GM23248 (cell line): Measurements from ENCODE around the gene OLFML1. TPM values are rescaled to one million over a fixed set of nuclear protein-coding genes. Genes with fewer than 3 reads are reported as not detected.

Source experiments
- DNase-seq: peaks from one replicate; pipeline ENCODE4 v3.0.0-alpha.2; 2015
- H2AFZ ChIP-seq: fragments of 200-600 bp; sonication (generic); 2 replicates; pipeline ENCODE4 v1.6.1; 2016; ENCODE audit warnings: antibody characterized with exemption
- H3F3A ChIP-seq: fragments of 200-600 bp; sonication (generic); 2 replicates; pipeline ENCODE4 v1.6.1; 2016; ENCODE audit warnings: mild to moderate bottlenecking, antibody characterized with exemption, mixed run types; ENCODE audit not compliant: insufficient read depth
- H3K27ac ChIP-seq: fragments of 200-600 bp; sonication (generic); 2 replicates; pipeline ENCODE4 v1.5.1; 2016; ENCODE audit warnings: mild to moderate bottlenecking
- H3K27me3 ChIP-seq: fragments of 200-600 bp; sonication (generic); replicated peaks from 2 replicates; pipeline ENCODE4 v1.6.1; 2016; ENCODE audit warnings: mild to moderate bottlenecking; ENCODE audit not compliant: insufficient read depth
- H3K36me3 ChIP-seq: fragments of 200-600 bp; sonication (generic); 2 replicates; pipeline ENCODE4 v1.6.1; 2016; ENCODE audit warnings: low read depth, mild to moderate bottlenecking
- H3K4me1 ChIP-seq: fragments of 200-600 bp; sonication (generic); 2 replicates; pipeline ENCODE4 v1.6.1; 2016; ENCODE audit warnings: mild to moderate bottlenecking; ENCODE audit not compliant: insufficient read depth
- H3K4me2 ChIP-seq: fragments of 200-600 bp; sonication (generic); one replicate; pipeline ENCODE4 v1.6.1; 2016; ENCODE audit warnings: mild to moderate bottlenecking; ENCODE audit not compliant: unreplicated experiment
- H3K4me3 ChIP-seq: fragments of 200-600 bp; sonication (generic); 2 replicates; pipeline ENCODE4 v1.5.1; 2016; ENCODE audit warnings: mild to moderate bottlenecking
- H3K79me2 ChIP-seq: fragments of 200-600 bp; sonication (generic); 2 replicates; pipeline ENCODE4 v1.6.1; 2016; ENCODE audit warnings: mild to moderate bottlenecking; ENCODE audit not compliant: insufficient read depth
- H3K9ac ChIP-seq: fragments of 200-600 bp; sonication (generic); 2 replicates; pipeline ENCODE4 v1.6.1; 2016; ENCODE audit warnings: mild to moderate bottlenecking
- H3K9me2 ChIP-seq: fragments of 200-600 bp; sonication (generic); 2 replicates; pipeline ENCODE4 v1.6.1; 2016; ENCODE audit warnings: mixed run types, mild to moderate bottlenecking, moderate library complexity; ENCODE audit not compliant: insufficient read depth
- H3K9me3 ChIP-seq: fragments of 200-600 bp; sonication (generic); one replicate; pipeline ENCODE4 v1.6.1; 2017; ENCODE audit warnings: low read depth
- H4K20me1 ChIP-seq: fragments of 200-600 bp; sonication (generic); 2 replicates; pipeline ENCODE4 v1.6.0; 2016; ENCODE audit not compliant: insufficient read depth
- EZH2 ChIP-seq: fragments of 200-600 bp; sonication (generic); IDR thresholded peaks from 2 replicates; pipeline ENCODE4 v1.6.1; 2018; ENCODE audit warnings: antibody characterized with exemption, mild to moderate bottlenecking; ENCODE audit not compliant: insufficient read depth, poor library complexity, severe bottlenecking
- EZH2phosphoT487 ChIP-seq: fragments of 200-600 bp; sonication (generic); IDR thresholded peaks from 2 replicates; pipeline ENCODE4 v1.6.1; 2018; ENCODE audit warnings: antibody characterized with exemption, moderate library complexity, mild to moderate bottlenecking, low read depth; ENCODE audit not compliant: insufficient read depth
- WGBS, 2 experiments: methylation state at CpG; one replicate each; pipeline ENCODE4 v1.1.6; 2015 to 2017; ENCODE audit warnings: low lambda C conversion rate in 2 of 2, low coverage in 1 of 2; ENCODE audit errors: missing lambda C conversion rate in 2 of 2; 5-methylcytosine and 5-hydroxymethylcytosine counted together
- in situ Hi-C: fragments of 300-500 bp; cut with MboI; formaldehyde crosslinking; loops from 2 replicates; pipeline ENCODE4 v1.15.0; 2020
- polyA plus RNA-seq: library from polyadenylated mRNA; unstranded; fragments of >200 nt; fragmentation: Nextera tagmentation; extraction: Ambion mirVana; gene quantifications from 2 replicates; pipeline ENCODE4 v1.2.1, GENCODE V29; 2016
- total RNA-seq: library from RNA; depleted of rRNA; stranded (reverse); fragments of >200 nt; shearing (Covaris generic); gene quantifications from 2 replicates; pipeline ENCODE4 v1.2.3, GENCODE V29; 2014

The OLFML1 gene
- total and polyA plus RNA-seq, 2 experiments from 2014 or later: 0.32 to 0.53 TPM

DNA sequence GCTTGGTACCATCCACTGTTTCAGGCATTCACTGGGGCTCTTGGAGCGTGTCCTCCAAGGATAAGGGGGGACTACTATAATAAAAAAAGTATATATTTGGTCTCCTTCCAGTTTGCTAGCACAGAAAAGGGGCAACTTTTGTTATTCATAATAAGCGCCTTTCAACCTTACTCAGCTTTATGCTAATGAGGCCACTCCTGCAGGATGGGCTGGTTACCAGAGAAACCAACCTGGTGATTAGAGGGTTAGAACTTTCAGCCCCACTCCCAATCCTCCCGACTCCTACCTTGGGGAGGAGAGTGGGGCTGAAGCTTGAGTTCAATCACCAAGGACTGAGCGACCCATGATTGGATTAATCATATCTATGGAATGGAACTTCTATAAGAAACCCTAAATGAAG, 60.3 kb downstream of the OLFML1 start:
- H3K4me1 ChIP-seq: no peaks in the 10 kb centered on the region
- H3K4me3 ChIP-seq: no peak overlapping the region
- H3K27me3 ChIP-seq: no peaks in the 10 kb centered on the region
- no peak overlapping the region for H2AFZ ChIP-seq
- no peaks in the 10 kb centered on the region for H3K36me3 ChIP-seq
- H3K27ac ChIP-seq: no peak overlapping the region
- 86 to 93% methylated on average over 4 of the region's 4 CpGs for WGBS, 2 experiments
- no peaks in the 10 kb centered on the region for H4K20me1 ChIP-seq
- TF ChIP-seq EZH2 (no peak), EZH2phosphoT487 (no peak)
- H3F3A ChIP-seq: no peaks in the 10 kb centered on the region
- no peak for DNase-seq
- H3K9me3 ChIP-seq: no peaks in the 10 kb centered on the region
- no peaks in the 10 kb centered on the region for H3K9me2 ChIP-seq
- no peak overlapping the region for H3K9ac ChIP-seq
- H3K4me2 ChIP-seq: no peak overlapping the region
- H3K79me2 ChIP-seq: no peaks in the 10 kb centered on the region
- in situ Hi-C loops: no loop called here

DNA sequence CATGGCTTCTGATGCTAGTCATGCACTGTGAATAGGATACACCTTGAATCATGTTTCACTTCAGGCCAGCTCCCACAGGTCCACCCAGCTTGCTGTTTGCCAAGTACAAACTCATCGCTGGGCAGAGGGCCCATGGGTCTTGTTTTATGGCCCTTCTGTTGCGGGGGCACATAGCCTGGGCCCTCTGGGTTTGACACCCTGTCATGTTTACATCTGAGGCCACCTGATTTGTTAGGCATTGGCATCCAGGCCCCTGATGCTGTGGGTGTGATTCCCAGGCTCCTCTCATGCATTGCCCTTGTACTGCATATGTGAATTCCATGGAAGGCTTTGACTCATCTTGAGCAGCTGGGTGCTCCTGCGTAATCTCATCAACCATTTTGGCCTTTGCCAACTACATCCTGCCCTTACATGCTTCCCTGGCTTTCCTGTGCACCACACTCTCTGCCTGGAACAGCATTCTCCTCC, 61.1 kb downstream of the OLFML1 start:
- H3K4me1 ChIP-seq: peaks cover 6% of the 10 kb centered on the region
- no peaks in the 10 kb centered on the region for H3K36me3 ChIP-seq
- 62% methylated on average over 3 of the region's 3 CpGs for whole genome bisulfite sequencing, 2 experiments
- H3K27me3 ChIP-seq: no peaks in the 10 kb centered on the region
- H3K9me2 ChIP-seq: no peaks in the 10 kb centered on the region
- H3K79me2 ChIP-seq: no peaks in the 10 kb centered on the region
- no peak for TF ChIP-seq EZH2phosphoT487
- no peaks in the 10 kb centered on the region for H3K9me3 ChIP-seq
- H4K20me1 ChIP-seq: no peaks in the 10 kb centered on the region
- peak; percentile 45 for DNase-seq
- H3K9ac ChIP-seq: no peak overlapping the region
- H2AFZ ChIP-seq: no peak overlapping the region
- in situ Hi-C loops: no loop called here
- peaks cover 4% of the 10 kb centered on the region for H3F3A ChIP-seq
- H3K4me2 ChIP-seq: no peak overlapping the region
- H3K27ac ChIP-seq: no peak overlapping the region
- no peak overlapping the region for H3K4me3 ChIP-seq

DNA sequence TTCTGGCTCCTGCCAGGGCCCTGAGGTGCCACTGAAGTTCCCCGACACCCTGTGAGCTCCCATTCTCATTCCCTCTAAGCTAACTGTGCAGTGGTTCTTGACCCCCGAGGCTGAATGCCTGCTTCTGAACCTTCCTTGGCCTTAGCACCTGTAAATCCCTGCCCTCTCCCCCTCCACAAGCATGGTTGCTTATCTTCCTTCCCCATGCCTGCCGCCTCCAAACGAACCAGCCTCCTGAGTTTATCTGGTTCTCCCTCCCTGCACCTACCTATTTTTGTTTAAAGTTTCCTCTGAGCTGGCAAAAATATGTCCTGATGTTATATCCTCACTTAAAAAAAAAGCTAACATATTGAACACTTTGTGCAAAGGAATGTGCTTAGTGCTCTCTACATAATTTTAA, 62.4 kb downstream of the OLFML1 start:
- Histone ChIP-seq H3K4me2 (no peak overlapping the region), H3K9me3 (no peaks in the 10 kb centered on the region), H4K20me1 (no peaks in the 10 kb centered on the region), H3K9ac (no peak overlapping the region), H3K79me2 (no peaks in the 10 kb centered on the region), H3K36me3 (no peaks in the 10 kb centered on the region), H3K9me2 (no peaks in the 10 kb centered on the region), H3F3A (peaks cover 11% of the 10 kb centered on the region), H2AFZ (no peak overlapping the region), H3K27me3 (no peaks in the 10 kb centered on the region), H3K4me3 (no peak overlapping the region), H3K27ac (no peak overlapping the region), H3K4me1 (peaks cover 15% of the 10 kb centered on the region)
- in situ Hi-C loops: no loop called here
- TF ChIP-seq EZH2phosphoT487 (no peak), EZH2 (no peak)
- no peak for DNase-seq
- 86 to 90% methylated on average over 4 of the region's 4 CpGs for WGBS, 2 experiments

DNA sequence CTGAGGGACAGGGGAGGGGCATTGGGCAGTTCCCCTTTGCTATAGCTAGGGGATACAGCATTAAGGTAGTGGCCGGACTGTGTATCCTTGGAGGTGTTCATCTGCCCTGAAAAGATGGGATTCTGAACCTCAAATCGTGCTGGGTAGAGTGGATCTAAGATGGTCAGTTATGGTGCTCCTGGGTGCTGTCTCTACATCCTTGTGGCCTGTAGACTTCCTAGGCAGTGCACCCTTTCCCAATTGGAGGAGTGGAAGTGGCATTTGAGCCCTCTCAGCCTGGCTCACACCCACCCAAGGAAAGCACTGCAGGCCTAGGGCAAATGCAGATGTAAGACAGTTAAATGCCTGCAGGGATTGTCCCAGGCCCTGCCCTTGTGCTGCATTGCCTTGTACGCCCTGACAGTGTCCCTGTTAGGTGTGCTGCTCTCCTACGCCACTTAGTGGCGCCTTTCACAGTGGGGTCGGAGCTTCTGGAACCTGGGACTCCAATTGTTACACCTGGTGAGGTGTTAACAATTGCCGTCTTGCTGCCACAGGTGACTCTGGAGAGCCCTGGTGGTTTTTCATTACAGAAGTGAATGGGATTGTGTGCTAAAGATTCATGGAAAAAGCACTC, 63.5 kb downstream of the OLFML1 start:
- Histone ChIP-seq H3K9ac (no peak overlapping the region), H3K4me1 (peaks cover 15% of the 10 kb centered on the region), H3K4me2 (no peak overlapping the region), H3K4me3 (no peak overlapping the region), H4K20me1 (no peaks in the 10 kb centered on the region), H3K9me2 (no peaks in the 10 kb centered on the region), H3K27me3 (no peaks in the 10 kb centered on the region), H3K79me2 (no peaks in the 10 kb centered on the region), H3K27ac (no peak overlapping the region), H2AFZ (no peak overlapping the region), H3F3A (peaks cover 11% of the 10 kb centered on the region), H3K9me3 (no peaks in the 10 kb centered on the region), H3K36me3 (no peaks in the 10 kb centered on the region)
- no peak for TF ChIP-seq EZH2phosphoT487
- no peak for TF ChIP-seq EZH2
- no peak for DNase-seq
- in situ Hi-C loops: no loop called here
- WGBS, 2 experiments: 73 to 83% methylated on average over 7 of the region's 7 CpGs

DNA sequence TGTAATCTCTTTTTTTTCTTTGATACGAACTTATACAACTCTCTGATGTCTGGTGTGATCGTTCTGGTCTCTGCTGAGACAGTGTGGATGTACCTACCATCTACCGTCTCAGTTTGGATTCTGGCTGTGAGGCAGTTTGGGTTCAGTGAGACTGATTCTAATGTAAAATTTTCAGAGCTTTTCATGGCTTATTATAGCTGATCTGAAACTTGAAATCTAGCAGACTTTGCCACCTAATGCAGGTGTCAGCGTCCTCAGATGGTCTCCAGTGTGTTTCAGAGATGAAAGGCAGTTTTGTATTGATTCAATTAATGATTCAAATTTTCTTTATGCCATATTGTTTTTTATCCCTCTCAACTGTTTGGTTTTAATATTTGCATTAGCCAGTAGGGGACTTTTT, 64.4 kb downstream of the OLFML1 start:
- no peaks in the 10 kb centered on the region for H3K9me3 ChIP-seq

More for the DNA sequence above, 64.4 kb downstream of the OLFML1 start:
- H3K9me2 ChIP-seq: no peaks in the 10 kb centered on the region
- no peak for TF ChIP-seq EZH2
- no peak for TF ChIP-seq EZH2phosphoT487
- no peaks in the 10 kb centered on the region for H3K79me2 ChIP-seq
- H2AFZ ChIP-seq: no peak overlapping the region
- in situ Hi-C loops: no loop called here
- H3F3A ChIP-seq: peaks cover 11% of the 10 kb centered on the region
- no peak for DNase-seq
- no peak overlapping the region for H3K4me3 ChIP-seq
- H3K27me3 ChIP-seq: no peaks in the 10 kb centered on the region
- no peaks in the 10 kb centered on the region for H4K20me1 ChIP-seq
- H3K9ac ChIP-seq: no peak overlapping the region
- H3K36me3 ChIP-seq: no peaks in the 10 kb centered on the region
- H3K4me2 ChIP-seq: no peak overlapping the region
- H3K27ac ChIP-seq: no peak overlapping the region
- peaks cover 15% of the 10 kb centered on the region for H3K4me1 ChIP-seq
- 62 to 65% methylated on average over 4 of the region's 4 CpGs for WGBS, 2 experiments
